Adipose tissue (tissue), 3 donors: Measurements from ENCODE around the gene OR2T1. TPM values are rescaled to one million over a fixed set of nuclear protein-coding genes. Genes with fewer than 3 reads are reported as not detected.
"Not testable (repeated sequence)": the region's sequence is repeated elsewhere in the genome, so short reads cannot be mapped to it uniquely, and the experiment has no call there.

ENCODE experiments used
- H3K27ac ChIP-seq: one replicate; pipeline ENCODE4 v1.5.1; 2013; ENCODE audit warnings: low read depth, low read length
- WGBS, 3 donors: extraction: QIAGEN DNeasy Blood & Tissue Kit; methylation state at CpG; one replicate each; pipeline ENCODE4 v1.1.7; 2013; 5-methylcytosine and 5-hydroxymethylcytosine counted together
- polyA plus RNA-seq, 3 donors: library from polyadenylated mRNA; stranded (reverse); fragments of 200-250 nt; gene quantifications; one replicate each; pipeline ENCODE4 v1.2.3, GENCODE V29; 2013
- donor health status: healthy with polysubstance abuse.
- donor health status: Bipolar disorder and iron deficiency.
- donor health status: healthy.

OR2T1 gene
- polyA plus RNA-seq = not detected

GRCh38 chr1:248402748-248403147 lies at the start of gene OR2T1:
Gene OR2T1 (plus strand): TSS chr1:248403048. CDS start chr1:248406148, 3,100 bp downstream.
- no peak within 1 kb of the TSS for H3K27ac ChIP-seq
- 64 to 79% (median 75%) methylated on average over 3 of the region's 3 CpGs for WGBS, 3 donors

- WGBS, 3 donors = 74 to 77% (median 77%) methylated on average over 3 of the region's 3 CpGs
- H3K27ac ChIP-seq = no peak overlapping the region
Observed at GRCh38 chr1:248359415-248359814, 43.4 kb upstream of the OR2T1 start.

- WGBS, 3 donors = 27 to 65% (median 52%) methylated on average over 3 of the region's 3 CpGs
- no peak within 1 kb of the TSS for H3K27ac ChIP-seq
Observed at GRCh38 chr1:248361121-248361715, 41.6 kb upstream of the OR2T1 start, which contains the start of gene OR2T4. Gene OR2T4 (plus strand): TSS chr1:248361665. CDS start chr1:248361665, 0 bp downstream.

GRCh38 chr1:248366609-248367008 lies 36.2 kb upstream of the OR2T1 start:
- H3K27ac ChIP-seq = no peak overlapping the region

GRCh38 chr1:248372394-248372793 lies 30.5 kb upstream of the OR2T1 start:
- no peak overlapping the region for H3K27ac ChIP-seq
- 53 to 56% (median 55%) methylated on average over 5 of the region's 5 CpGs for WGBS, 3 donors

- 71 to 81% (median 74%) methylated on average over 4 of the region's 4 CpGs for WGBS, 3 donors
- H3K27ac ChIP-seq = no peak overlapping the region
Observed at GRCh38 chr1:248373761-248374160, 29.1 kb upstream of the OR2T1 start.

- H3K27ac ChIP-seq = no peak within 1 kb of the TSS
Observed at GRCh38 chr1:248375446-248375845, 27.4 kb upstream of the OR2T1 start, which contains the start of gene OR2T6. Gene OR2T6 (plus strand): TSS chr1:248375746. CDS start chr1:248387609, 11,863 bp downstream.

- 42 to 51% (median 49%) methylated on average over 3 of the region's 3 CpGs for WGBS, 3 donors
- no peak overlapping the region for H3K27ac ChIP-seq
Observed at GRCh38 chr1:248376916-248377315, 25.9 kb upstream of the OR2T1 start.

- WGBS, 3 donors = 82 to 91% (median 87%) methylated on average over 3 of the region's 3 CpGs
- H3K27ac ChIP-seq = no peak overlapping the region
Observed at GRCh38 chr1:248380854-248381253, 22.0 kb upstream of the OR2T1 start.

GRCh38 chr1:248388426-248388825 lies 14.4 kb upstream of the OR2T1 start:
- H3K27ac ChIP-seq = no peak overlapping the region

GRCh38 chr1:248393050-248393449 lies 9.8 kb upstream of the OR2T1 start:
- 45 to 64% (median 56%) methylated on average over 2 of the region's 2 CpGs for WGBS, 3 donors
- H3K27ac ChIP-seq = no peak overlapping the region

More at GRCh38 chr1:248388426-248388825, 14.4 kb upstream of the OR2T1 start:
- 39 to 45% (median 41%) methylated on average over 2 of the region's 2 CpGs for WGBS, 3 donors

GRCh38 chr1:248404024-248404423 lies 1.2 kb downstream of the OR2T1 start:
- 84 to 89% (median 86%) methylated on average over 6 of the region's 6 CpGs for WGBS, 3 donors
- H3K27ac ChIP-seq = no peak overlapping the region

- H3K27ac ChIP-seq = no peak overlapping the region
- WGBS, 3 donors = 62 to 73% (median 69%) methylated on average over 8 of the region's 8 CpGs
Observed at GRCh38 chr1:248406721-248407692, 4.2 kb downstream of the OR2T1 start.

GRCh38 chr1:248416226-248416625 lies 13.4 kb downstream of the OR2T1 start:
- 50 to 53% (median 51%) methylated on average over 3 of the region's 3 CpGs for WGBS, 3 donors
- H3K27ac ChIP-seq = no peak overlapping the region

- 55 to 69% (median 61%) methylated on average over 2 of the region's 2 CpGs for WGBS, 3 donors
- H3K27ac ChIP-seq = no peak overlapping the region
Observed at GRCh38 chr1:248417854-248418253, 15.0 kb downstream of the OR2T1 start.

- WGBS, 3 donors = 14 to 24% (median 18%) methylated on average over 1 of the region's 1 CpG
Observed at GRCh38 chr1:248421384-248421783, 18.5 kb downstream of the OR2T1 start.

GRCh38 chr1:248427526-248428191 lies 24.8 kb downstream of the OR2T1 start:
- WGBS, 3 donors = 41 to 69% (median 67%) methylated on average over 3 of the region's 3 CpGs
- H3K27ac ChIP-seq = not testable (repeated sequence)

More at GRCh38 chr1:248421384-248421783, 18.5 kb downstream of the OR2T1 start:
- H3K27ac ChIP-seq = no peak overlapping the region

GRCh38 chr1:248428192-248428533 lies 25.3 kb downstream of the OR2T1 start:
- WGBS, 3 donors = 72 to 88% (median 75%) methylated on average over 3 of the region's 3 CpGs
- H3K27ac ChIP-seq = not testable (repeated sequence)

- WGBS, 3 donors = 59 to 77% (median 72%) methylated on average over 10 to 11 of the region's 11 CpGs
- H3K27ac ChIP-seq = not testable (repeated sequence)
Observed at GRCh38 chr1:248431683-248432082, 28.8 kb downstream of the OR2T1 start.
